GM21526 (cell line): ENCODE results near the gene NEAT1.
A peak's percentile ranks its signal among the peaks of the same experiment; 100 is the strongest.

Experiments used
- ATAC-seq: cut with Tn5 transposase; IDR thresholded peaks from one replicate; pipeline ENCODE4 v1.9.1; 2021; ENCODE audit warnings: moderate library complexity; ENCODE audit not compliant: unreplicated experiment, low FRiP score

Gene NEAT1

GRCh38 chr11:65422633-65423515 is at the start of gene NEAT1:
Gene NEAT1 (plus strand): TSS chr11:65422798.
- ATAC-seq, result no peak

GRCh38 chr11:65373839-65374580 is 48.6 kb upstream of the NEAT1 start:
- ATAC-seq, result no peak

- no peak for ATAC-seq
Observed at GRCh38 chr11:65375012-65375411, 47.6 kb upstream of the NEAT1 start.

DNA sequence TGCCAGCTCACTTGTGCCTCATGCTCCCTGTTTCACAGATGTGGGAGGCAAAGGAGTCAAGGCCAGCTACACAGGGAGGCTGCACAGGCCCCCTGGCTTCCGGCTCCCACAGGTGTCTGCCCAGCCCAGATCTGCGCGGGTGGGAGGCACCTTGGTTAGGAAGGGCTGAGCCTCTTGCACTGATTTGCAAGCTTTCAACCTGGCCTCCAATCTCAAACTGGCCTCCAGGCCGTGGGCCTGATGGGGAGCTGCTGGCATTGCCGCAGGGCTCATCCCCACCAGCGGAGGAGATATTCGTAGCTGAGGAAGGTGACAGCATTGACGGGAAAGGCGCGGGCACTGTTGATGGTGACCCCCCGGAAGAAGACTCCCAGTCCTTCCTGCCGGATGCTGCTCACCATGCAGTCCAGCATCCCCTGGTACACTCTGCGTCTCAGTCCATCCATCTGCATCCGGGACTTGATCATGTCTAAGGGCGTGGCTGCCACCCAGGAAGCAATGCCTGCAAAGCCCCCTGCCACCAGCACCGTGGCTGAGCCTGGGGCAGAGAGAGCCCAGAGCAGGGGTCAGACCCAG is 46.4 kb upstream of the NEAT1 start:
- no peak for ATAC-seq

GRCh38 chr11:65377036-65377435 is 45.6 kb upstream of the NEAT1 start:
- no peak for ATAC-seq

- no peak for ATAC-seq
Observed at GRCh38 chr11:65377777-65378176, 44.8 kb upstream of the NEAT1 start.

DNA sequence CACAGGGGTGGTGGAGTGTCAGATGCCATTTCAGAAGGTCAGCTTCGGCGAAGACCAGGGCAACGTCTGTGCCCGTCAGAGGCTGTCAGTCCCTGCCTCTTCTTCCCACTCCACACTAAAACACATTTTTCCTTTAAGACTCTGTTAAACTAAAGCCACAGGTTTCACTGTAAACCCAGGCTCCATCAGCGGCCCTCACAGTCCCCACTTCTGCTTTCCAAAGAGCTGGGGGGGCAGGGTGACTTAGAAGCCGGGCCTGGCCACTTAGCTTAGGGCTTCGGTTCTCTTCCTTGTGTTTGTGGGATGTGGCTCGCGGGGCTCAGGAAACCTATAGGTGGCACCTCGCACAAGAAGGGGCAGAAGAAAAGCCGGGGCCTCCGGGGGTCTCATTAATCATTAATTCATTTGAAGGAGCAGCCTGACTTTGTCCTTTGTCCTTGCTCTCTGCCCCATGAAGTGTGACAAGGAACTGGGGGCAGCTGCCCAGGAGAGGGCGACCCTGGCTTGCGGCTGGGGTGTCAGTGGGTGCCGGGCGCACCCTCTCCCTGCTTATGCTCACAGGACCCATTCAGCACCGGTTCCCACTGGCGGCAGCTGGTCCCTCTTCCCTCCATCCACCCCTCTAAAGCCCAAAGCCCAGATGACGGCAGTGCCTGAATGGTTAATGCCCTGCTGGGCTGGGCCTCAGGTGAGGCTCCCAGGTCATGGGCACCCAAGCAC is 44.2 kb upstream of the NEAT1 start:
- ATAC-seq, result no peak

DNA sequence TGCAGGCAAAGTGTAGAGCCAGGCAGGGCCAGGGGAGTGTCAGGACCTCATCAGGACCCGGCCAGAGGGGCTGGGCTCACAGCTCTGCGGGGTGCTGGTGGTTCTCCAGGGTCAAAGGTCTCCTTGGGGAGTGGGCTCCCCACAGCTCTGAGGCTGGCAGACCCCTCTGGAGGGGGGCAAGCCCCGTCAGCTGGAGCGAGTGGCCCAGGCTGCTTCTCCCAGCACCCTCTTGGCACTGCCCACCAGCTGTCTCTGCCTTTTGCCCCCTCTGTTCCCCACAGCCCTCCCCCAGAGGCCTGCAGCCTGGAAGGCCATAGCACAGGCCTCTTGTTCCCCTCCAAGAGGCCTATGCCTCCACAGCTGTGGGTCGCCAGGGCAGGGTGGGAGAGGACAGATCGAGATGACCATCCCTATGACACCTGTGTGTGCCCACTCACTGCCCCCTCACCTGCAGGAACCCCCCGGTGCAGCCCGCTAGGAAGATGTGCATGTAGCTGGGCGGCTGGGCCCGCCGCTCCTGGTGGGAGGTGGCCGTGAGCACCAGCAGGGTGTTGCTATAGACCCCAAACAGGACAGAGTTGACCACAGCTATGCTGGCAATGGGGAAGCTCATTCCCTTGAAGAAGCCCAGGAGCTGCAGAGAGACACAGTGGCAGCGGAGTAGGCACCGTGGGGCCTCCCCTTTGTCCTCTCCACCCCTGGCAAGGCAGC is 43.5 kb upstream of the NEAT1 start:
- no peak for ATAC-seq

GRCh38 chr11:65379698-65380459 is 42.7 kb upstream of the NEAT1 start:
- ATAC-seq, result no peak

GRCh38 chr11:65380460-65381119 is 42.0 kb upstream of the NEAT1 start:
- no peak for ATAC-seq

DNA sequence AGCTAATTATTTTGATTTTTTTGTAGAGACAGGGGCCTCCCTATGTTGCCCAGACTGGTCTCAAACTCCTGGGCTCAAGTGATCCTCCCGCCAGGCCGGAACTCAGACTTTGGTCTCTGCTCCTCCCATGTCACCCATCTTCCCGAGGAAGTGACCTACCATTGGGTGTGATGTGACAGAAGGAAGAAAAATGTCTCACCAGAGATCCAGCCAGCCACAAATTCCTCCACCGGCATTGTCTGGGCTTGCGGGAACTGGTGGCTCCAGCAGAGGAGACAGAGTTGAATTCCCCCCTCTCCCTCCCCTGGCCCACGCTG is 40.9 kb upstream of the NEAT1 start:
- ATAC-seq, result no peak

DNA sequence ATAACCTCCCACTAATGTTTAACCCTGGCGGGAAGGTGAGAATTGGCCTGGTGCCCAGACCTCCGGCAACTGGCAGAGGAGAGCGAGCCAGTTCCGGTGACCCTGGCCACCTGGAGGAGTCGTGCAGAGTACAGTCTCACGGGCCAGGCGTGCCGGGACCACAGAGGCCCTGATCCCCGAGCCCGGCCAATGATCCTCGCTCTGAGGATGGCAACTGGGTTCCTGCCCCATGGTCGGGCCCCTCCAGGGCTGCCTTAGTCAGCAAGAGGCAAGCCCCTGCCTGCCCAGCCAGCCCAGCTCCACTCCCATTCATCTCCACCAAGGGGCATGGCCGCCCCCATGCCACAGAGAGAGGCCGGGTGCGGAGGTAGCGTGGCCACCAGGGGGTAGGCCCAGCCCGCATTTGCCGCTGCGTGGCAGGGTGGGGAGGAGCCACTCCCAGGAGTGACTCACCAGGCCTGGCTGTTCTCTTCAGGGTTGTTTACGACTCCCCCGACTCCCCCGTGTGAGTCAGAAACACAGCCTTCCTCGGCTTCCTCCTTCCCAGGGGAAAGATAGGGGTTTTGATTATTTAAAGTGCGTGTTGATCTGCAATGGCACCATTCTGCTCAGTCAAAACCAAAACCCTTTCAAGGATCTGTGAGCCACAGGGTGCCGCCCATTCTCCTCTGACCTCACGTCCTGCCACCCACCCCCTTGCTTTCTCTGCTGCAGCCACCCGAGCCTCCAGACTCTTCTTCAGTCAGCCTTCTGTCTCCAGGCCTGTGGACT is 40.4 kb upstream of the NEAT1 start, which contains the start of gene SLC25A45:
Gene SLC25A45, minus strand, starts transcription at position 614 of the 771 bp plus-strand sequence. CDS start 695 bp downstream, outside the sequence.
- peak; percentile 54 for ATAC-seq

- ATAC-seq, result no peak
Observed at GRCh38 chr11:65382804-65383368, 39.7 kb upstream of the NEAT1 start.

GRCh38 chr11:65383778-65384177 is 38.8 kb upstream of the NEAT1 start:
- no peak for ATAC-seq

- ATAC-seq, result no peak
Observed at GRCh38 chr11:65384301-65384889, 38.2 kb upstream of the NEAT1 start.

DNA sequence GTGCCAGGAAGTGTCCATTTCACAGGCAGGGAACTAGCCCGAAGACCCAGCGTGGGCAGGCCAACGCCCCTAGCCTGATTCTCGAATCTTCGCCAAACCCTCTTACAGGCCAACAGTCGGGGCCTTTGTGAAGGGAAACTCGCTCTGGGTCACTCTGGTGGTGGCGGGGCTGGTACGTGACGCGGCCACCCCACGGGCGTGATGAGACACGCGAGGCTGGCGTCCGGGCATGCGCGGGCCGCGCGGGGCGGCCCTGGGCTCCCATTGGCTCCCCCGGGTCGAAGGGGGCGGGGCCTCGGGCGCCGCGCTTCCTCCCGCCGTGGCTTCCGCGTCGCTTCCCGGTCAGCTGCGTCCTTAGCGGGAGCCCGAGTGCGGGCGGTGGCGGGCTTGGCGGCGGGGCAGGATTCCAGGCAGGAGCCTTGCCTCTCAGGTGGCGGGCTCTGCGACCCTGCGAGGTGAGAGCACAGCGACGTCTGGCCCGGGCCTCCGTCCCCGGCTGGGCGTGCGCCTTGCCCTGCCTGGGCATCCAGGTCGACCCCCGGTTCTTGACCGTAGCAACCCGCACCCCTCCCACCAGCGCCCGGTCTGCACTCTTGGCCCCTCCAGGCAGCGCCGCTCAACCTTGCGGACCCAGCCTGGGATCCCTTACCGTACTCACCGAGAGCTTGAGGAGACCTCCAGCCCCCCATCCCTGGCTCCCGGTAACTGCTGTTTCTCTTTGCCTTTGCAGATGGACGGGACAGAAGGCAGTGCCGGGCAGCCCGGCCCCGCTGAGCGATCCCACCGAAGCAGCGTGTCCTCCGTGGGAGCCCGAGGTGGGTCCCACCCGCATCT is 36.1 kb upstream of the NEAT1 start, which contains the start of gene FRMD8:
Gene FRMD8, plus strand, starts transcription at position 331 of the 834 bp plus-strand sequence. Its CDS starts 400 bp downstream, at position 731.
- ATAC-seq, result no peak
